ENCODE results near the gene C12orf57. TPM values are rescaled to one million over a fixed set of nuclear protein-coding genes. Genes with fewer than 3 reads are reported as not detected.
A peak's percentile ranks its signal among the peaks of the same experiment; 100 is the strongest.

Gene C12orf57
- total RNA-seq, 1 donor from 2014 or later, result 225 TPM

GRCh38 chr12:6919588-6919987, 24.2 kb upstream of the C12orf57 start:
- no peak overlapping the region for H3K4me3 Mint-ChIP-seq (ENCODE audit: unreplicated experiment)
- peaks cover 19% of the 10 kb centered on the region for H3K27me3 Mint-ChIP-seq (ENCODE audit: unreplicated experiment)
- DNase-seq (ENCODE audit: low spot score), result no peak
- no peaks in the 10 kb centered on the region for H3K9me3 Mint-ChIP-seq (ENCODE audit: unreplicated experiment)
- H3K4me1 Mint-ChIP-seq (ENCODE audit: unreplicated experiment), result peaks cover 41% of the 10 kb centered on the region
- TF ChIP-seq, protein P1, sequence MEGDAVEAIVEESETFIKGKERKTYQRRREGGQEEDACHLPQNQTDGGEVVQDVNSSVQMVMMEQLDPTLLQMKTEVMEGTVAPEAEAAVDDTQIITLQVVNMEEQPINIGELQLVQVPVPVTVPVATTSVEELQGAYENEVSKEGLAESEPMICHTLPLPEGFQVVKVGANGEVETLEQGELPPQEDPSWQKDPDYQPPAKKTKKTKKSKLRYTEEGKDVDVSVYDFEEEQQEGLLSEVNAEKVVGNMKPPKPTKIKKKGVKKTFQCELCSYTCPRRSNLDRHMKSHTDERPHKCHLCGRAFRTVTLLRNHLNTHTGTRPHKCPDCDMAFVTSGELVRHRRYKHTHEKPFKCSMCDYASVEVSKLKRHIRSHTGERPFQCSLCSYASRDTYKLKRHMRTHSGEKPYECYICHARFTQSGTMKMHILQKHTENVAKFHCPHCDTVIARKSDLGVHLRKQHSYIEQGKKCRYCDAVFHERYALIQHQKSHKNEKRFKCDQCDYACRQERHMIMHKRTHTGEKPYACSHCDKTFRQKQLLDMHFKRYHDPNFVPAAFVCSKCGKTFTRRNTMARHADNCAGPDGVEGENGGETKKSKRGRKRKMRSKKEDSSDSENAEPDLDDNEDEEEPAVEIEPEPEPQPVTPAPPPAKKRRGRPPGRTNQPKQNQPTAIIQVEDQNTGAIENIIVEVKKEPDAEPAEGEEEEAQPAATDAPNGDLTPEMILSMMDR (IDR thresholded peaks at IDR 0.05; ENCODE audit: unreplicated experiment), result no peak
- H3K27ac Mint-ChIP-seq (ENCODE audit: unreplicated experiment), result no peak overlapping the region
- H3K36me3 Mint-ChIP-seq (ENCODE audit: low read depth, unreplicated experiment), result peaks cover 4% of the 10 kb centered on the region

DNA sequence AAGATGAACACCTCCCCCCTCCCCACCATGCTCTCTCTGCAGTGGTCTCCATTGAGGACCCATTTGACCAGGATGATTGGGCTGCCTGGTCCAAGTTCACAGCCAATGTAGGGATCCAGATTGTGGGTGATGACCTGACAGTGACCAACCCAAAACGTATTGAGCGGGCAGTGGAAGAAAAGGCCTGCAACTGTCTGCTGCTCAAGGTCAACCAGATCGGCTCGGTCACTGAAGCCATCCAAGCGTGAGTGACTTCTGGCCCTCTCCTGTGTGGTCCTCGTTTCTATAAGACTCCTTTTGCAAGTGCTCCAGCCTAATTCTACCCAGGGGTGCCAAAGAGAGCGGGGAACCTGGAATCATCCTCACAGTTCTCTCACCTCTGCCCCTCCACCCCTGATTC, 22.3 kb upstream of the C12orf57 start:
- peaks cover 18% of the 10 kb centered on the region for H3K27me3 Mint-ChIP-seq (ENCODE audit: unreplicated experiment)
- H3K4me3 Mint-ChIP-seq (ENCODE audit: unreplicated experiment), result no peak overlapping the region
- TF ChIP-seq, protein P1 (IDR thresholded peaks at IDR 0.05; ENCODE audit: unreplicated experiment), result no peak
- H3K27ac Mint-ChIP-seq (ENCODE audit: unreplicated experiment), result peak overlapping the region; percentile 52
- peaks cover 49% of the 10 kb centered on the region for H3K4me1 Mint-ChIP-seq (ENCODE audit: unreplicated experiment)
- peaks cover 5% of the 10 kb centered on the region for H3K36me3 Mint-ChIP-seq (ENCODE audit: low read depth, unreplicated experiment)
- H3K9me3 Mint-ChIP-seq (ENCODE audit: unreplicated experiment), result no peaks in the 10 kb centered on the region
- DNase-seq (ENCODE audit: low spot score), result no peak

GRCh38 chr12:6921996-6922946, 21.6 kb upstream of the C12orf57 start:
- H3K4me3 Mint-ChIP-seq (ENCODE audit: unreplicated experiment), result no peak overlapping the region
- H3K36me3 Mint-ChIP-seq (ENCODE audit: low read depth, unreplicated experiment), result peaks cover 12% of the 10 kb centered on the region
- TF ChIP-seq, protein P1 (IDR thresholded peaks at IDR 0.05; ENCODE audit: unreplicated experiment), result no peak
- no peak for DNase-seq (ENCODE audit: low spot score)
- H3K27ac Mint-ChIP-seq (ENCODE audit: unreplicated experiment), result peak overlapping the region; percentile 89
- peaks cover 57% of the 10 kb centered on the region for H3K4me1 Mint-ChIP-seq (ENCODE audit: unreplicated experiment)
- H3K9me3 Mint-ChIP-seq (ENCODE audit: unreplicated experiment), result no peaks in the 10 kb centered on the region
- peaks cover 25% of the 10 kb centered on the region for H3K27me3 Mint-ChIP-seq (ENCODE audit: unreplicated experiment)

DNA sequence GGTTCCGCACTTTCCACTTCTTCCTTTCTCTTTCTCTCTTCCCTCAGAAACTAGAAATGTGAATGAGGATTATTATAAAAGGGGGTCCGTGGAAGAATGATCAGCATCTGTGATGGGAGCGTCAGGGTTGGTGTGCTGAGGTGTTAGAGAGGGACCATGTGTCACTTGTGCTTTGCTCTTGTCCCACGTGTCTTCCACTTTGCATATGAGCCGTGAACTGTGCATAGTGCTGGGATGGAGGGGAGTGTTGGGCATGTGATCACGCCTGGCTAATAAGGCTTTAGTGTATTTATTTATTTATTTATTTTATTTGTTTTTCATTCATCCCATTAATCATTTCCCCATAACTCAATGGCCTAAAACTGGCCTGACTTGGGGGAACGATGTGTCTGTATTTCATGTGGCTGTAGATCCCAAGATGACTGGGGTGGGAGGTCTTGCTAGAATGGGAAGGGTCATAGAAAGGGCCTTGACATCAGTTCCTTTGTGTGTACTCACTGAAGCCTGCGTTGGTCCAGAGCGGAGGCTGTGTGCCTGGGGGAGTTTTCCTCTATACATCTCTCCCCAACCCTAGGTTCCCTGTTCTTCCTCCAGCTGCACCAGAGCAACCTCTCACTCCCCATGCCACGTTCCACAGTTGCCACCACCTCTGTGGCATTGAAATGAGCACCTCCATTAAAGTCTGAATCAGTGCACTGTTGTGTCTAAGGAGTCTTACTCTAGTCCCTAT, 20.7 kb upstream of the C12orf57 start:
- no peak for DNase-seq (ENCODE audit: low spot score)
- Mint-ChIP-seq H3K4me3 (ENCODE audit: unreplicated experiment) (no peak overlapping the region), H3K27ac (ENCODE audit: unreplicated experiment) (peak overlapping the region; percentile 89), H3K9me3 (ENCODE audit: unreplicated experiment) (no peaks in the 10 kb centered on the region), H3K4me1 (ENCODE audit: unreplicated experiment) (peaks cover 57% of the 10 kb centered on the region), H3K27me3 (ENCODE audit: unreplicated experiment) (peaks cover 26% of the 10 kb centered on the region), H3K36me3 (ENCODE audit: low read depth, unreplicated experiment) (peaks cover 12% of the 10 kb centered on the region)
- TF ChIP-seq, protein P1 (IDR thresholded peaks at IDR 0.05; ENCODE audit: unreplicated experiment), result no peak

All from endothelial cell (in vitro differentiated cells).